Spleen (tissue), 11 donors: ENCODE data around the gene CD8A. TPM values are rescaled to one million over a fixed set of nuclear protein-coding genes. Genes with fewer than 3 reads are reported as not detected.

ENCODE experiments used
- DNase-seq: peaks from one replicate; pipeline ENCODE4 v3.0.0-alpha.2; 2020
- H3K27ac ChIP-seq, 8 donors: fragments of 200-600 bp; sonication (generic) in 7 of 8; 1 replicate in 4 of 8; 2 replicates in 4 of 8; pipeline versions ENCODE4 v1.5.0 to v1.8.0; 2016 to 2021; ENCODE audit warnings: inconsistent platforms in 4 of 8, mild to moderate bottlenecking in 4 of 8, moderate library complexity in 1 of 8
- H3K27me3 ChIP-seq, 7 donors: fragments of 200-600 bp; sonication (generic) in 6 of 7; replicated peaks in 1 of 7; 1 replicate in 4 of 7; 2 replicates in 3 of 7; pipeline versions ENCODE4 v1.5.0 to v1.8.0; 2016 to 2021; ENCODE audit warnings: inconsistent platforms in 3 of 7, mild to moderate bottlenecking in 1 of 7
- H3K36me3 ChIP-seq, 6 donors: fragments of 200-600 bp; sonication (generic) in 5 of 6; 1 replicate in 4 of 6; 2 replicates in 2 of 6; pipeline versions ENCODE4 v1.5.0 to v1.8.0; 2016 to 2021; ENCODE audit warnings: inconsistent platforms in 2 of 6
- H3K4me1 ChIP-seq, 6 donors: fragments of 200-600 bp; sonication (generic) in 5 of 6; 1 replicate in 3 of 6; 2 replicates in 3 of 6; pipeline versions ENCODE4 v1.5.0 to v1.8.0; 2016 to 2021; ENCODE audit warnings: inconsistent platforms in 3 of 6
- H3K4me3 ChIP-seq, 8 donors: fragments of 200-600 bp; sonication (generic) in 7 of 8; 1 replicate in 4 of 8; 2 replicates in 4 of 8; pipeline versions ENCODE4 v1.5.0 to v1.8.0; 2016 to 2021; ENCODE audit warnings: inconsistent platforms in 4 of 8, mild to moderate bottlenecking in 4 of 8, moderate library complexity in 2 of 8
- H3K9me3 ChIP-seq, 8 donors: fragments of 200-600 bp; sonication (generic) in 7 of 8; 1 replicate in 4 of 8; 2 replicates in 4 of 8; pipeline versions ENCODE4 v1.5.0 to v1.8.0; 2016 to 2021; ENCODE audit warnings: inconsistent platforms in 4 of 8
- CTCF ChIP-seq, 11 experiments: fragments of 200-600 bp in 7 of 11; fragments of 450-650 bp in 4 of 11; sonication (generic) in 4 of 11; IDR thresholded peaks in 8 of 11; conservative IDR thresholded peaks in 3 of 11; 1 replicate in 7 of 11; 2 replicates in 4 of 11; pipeline versions ENCODE4 v1.4.0 to v1.8.0; 2016 to 2021; ENCODE audit warnings: antibody characterized with exemption in 11 of 11, inconsistent platforms in 4 of 11, mild to moderate bottlenecking in 1 of 11
- POLR2A ChIP-seq, 3 donors: fragments of 450-650 bp; IDR thresholded peaks; one replicate each; pipeline ENCODE4 v1.5.1; 2017; ENCODE audit warnings: antibody characterized with exemption in 3 of 3, mild to moderate bottlenecking in 1 of 3
- POLR2AphosphoS5 ChIP-seq, 3 donors: sonication (generic); formaldehyde crosslinking; IDR thresholded peaks; one replicate each; pipeline ENCODE4 v1.5.1; 2017; ENCODE audit warnings: antibody characterized with exemption in 3 of 3
- WGBS, 5 donors: extraction: QIAGEN DNeasy Blood & Tissue Kit in 3 of 5; methylation state at CpG; one replicate each; pipeline versions ENCODE4 v1.1.5 to v1.1.7; 2013 to 2018; 5-methylcytosine and 5-hydroxymethylcytosine counted together
- intact Hi-C: fragments of 100-400 bp; cut with DNase I; formaldehyde crosslinking; loops from one replicate; pipeline ENCODE4 v1.15.0; 2023; ENCODE audit warnings: low total_unique reads
- polyA plus RNA-seq, 3 donors: library from polyadenylated mRNA; stranded (reverse); fragments of 200-250 nt; gene quantifications; one replicate each; pipeline ENCODE4 v1.2.1, GENCODE V29; 2013
- total RNA-seq, 7 donors: library from RNA; depleted of rRNA in 3 of 7; stranded (reverse); fragments of >200 nt in 3 of 7; fragmentation: NEBNext Ultra II Directional in 4 of 7; extraction: Animal tissue kit (Norgen Biotek cat#: 25700) in 4 of 7; gene quantifications; one replicate each; pipeline versions ENCODE4 v1.1.0 to v1.2.1, GENCODE V29; 2016 to 2021
- donor health status: healthy with polysubstance abuse.
- donor health status: DM: no; HTN: no; CAD: no; lungs with moderate emphysema.
- donor health status: DM: no; HTN: no; CAD: no.
- donor health status: Bipolar disorder and iron deficiency.
- donor health status: healthy.
- donor health status: DM: no; HTN: no; CAD: no.
- donor health status: DM: yes; HTN: yes; CAD: no.

The CD8A gene
- total and polyA plus RNA-seq, 10 donors: 14.2 to 182 (median 95.8) TPM

DNA sequence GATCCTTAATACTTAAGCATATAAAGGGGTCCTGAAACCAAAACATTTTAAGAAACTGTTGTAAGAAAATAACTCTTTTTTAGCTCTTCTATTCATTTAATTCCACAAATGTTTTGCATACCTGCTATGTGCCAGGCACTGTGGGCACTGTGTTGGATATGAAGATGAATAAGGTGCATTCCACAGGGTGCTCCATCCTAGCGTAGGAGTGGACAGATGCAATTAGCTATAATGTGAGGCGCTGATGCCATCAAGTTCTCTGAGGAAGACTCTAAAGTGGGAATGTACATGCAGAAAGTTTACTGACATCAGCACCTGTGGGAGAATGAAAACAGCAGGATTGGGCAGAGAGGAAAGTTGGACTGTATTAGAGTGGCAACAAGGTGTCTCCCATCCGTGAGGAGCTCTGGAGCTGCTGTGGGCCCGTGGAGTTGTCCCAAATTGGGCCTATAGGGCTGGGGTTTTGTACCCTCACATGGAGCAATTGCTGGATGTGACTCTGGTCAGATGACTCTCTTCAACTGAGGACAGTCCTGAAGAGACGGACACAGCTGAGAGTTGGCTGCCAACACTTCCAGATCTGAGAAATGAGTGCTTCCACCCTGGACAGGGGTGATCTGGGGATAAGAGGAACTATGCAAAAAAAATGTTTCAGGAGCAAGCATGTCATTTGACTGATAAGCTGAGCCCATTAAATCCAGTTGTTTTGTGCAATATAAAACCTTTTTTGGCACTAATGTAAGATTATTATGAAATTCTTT, 22.3 kb downstream of the CD8A start:
- no peak for DNase-seq
- H3K36me3 ChIP-seq: peaks cover 0 to 85% (median 57%) of the 10 kb centered on the region in 6 donors
- TF ChIP-seq POLR2AphosphoS5 (IDR thresholded peaks at IDR 0.05): no peak
- no peak for TF ChIP-seq CTCF (IDR thresholded peaks at IDR 0.05 in 8 of 11, conservative IDR thresholded peaks at IDR 0.05 in 3 of 11)
- no peak for TF ChIP-seq POLR2A (IDR thresholded peaks at IDR 0.05)
- H3K27me3 ChIP-seq: no peaks in the 10 kb centered on the region
- intact Hi-C loops: no loop called here
- peaks cover 0 to 24% (median 9%) of the 10 kb centered on the region in 6 donors for H3K4me1 ChIP-seq
- H3K27ac ChIP-seq: no peak overlapping the region
- H3K4me3 ChIP-seq: no peak overlapping the region
- H3K9me3 ChIP-seq: no peaks in the 10 kb centered on the region
- WGBS, 5 donors: 85 to 90% (median 88%) methylated on average over 5 of the region's 5 CpGs

DNA sequence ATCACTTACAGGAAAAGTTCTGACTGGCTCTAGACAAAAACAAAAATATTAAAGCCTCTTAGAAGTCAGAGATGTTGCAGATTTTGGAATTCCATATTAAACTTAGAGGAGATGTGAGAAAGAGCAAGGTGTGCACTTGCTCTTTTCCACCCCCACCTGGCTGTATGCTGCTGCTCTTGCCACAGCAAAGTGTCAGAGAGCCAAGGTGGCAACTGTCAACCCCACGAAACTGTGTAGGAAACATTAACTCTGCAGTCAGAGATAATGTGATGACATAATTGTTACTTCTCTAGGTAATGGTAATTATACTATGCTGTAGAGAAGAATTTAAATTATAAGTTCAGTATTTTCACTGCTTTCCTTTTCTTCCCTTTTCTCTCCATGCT, 25.4 kb downstream of the CD8A start:
- intact Hi-C loops: no loop called here
- Histone ChIP-seq H3K27ac (peak overlapping the region in 1 of 8 donors; percentile 26), H3K4me1 (peaks cover 0 to 29% (median 10%) of the 10 kb centered on the region in 6 donors), H3K36me3 (peaks cover 0 to 64% (median 31%) of the 10 kb centered on the region in 6 donors), H3K9me3 (no peaks in the 10 kb centered on the region), H3K27me3 (no peaks in the 10 kb centered on the region), H3K4me3 (no peak overlapping the region)
- 67 to 81% (median 68%) methylated on average over 1 of the region's 1 CpG for WGBS, 5 donors
- TF ChIP-seq POLR2A (IDR thresholded peaks at IDR 0.05) (no peak), CTCF (IDR thresholded peaks at IDR 0.05 in 8 of 11, conservative IDR thresholded peaks at IDR 0.05 in 3 of 11) (no peak), POLR2AphosphoS5 (IDR thresholded peaks at IDR 0.05) (no peak)
- DNase-seq: no peak

- Histone ChIP-seq H3K36me3 (peaks cover 0 to 64% (median 27%) of the 10 kb centered on the region in 6 donors), H3K9me3 (no peaks in the 10 kb centered on the region), H3K27ac (peak overlapping the region in 4 of 8 donors; percentile 5 to 26 (median 14)), H3K4me3 (no peak overlapping the region), H3K4me1 (peaks cover 0 to 30% (median 10%) of the 10 kb centered on the region in 6 donors), H3K27me3 (no peaks in the 10 kb centered on the region)
- intact Hi-C loops: no loop called here
- no peak for DNase-seq
- WGBS, 5 donors: 62 to 74% (median 71%) methylated on average over 4 of the region's 4 CpGs
- TF ChIP-seq POLR2AphosphoS5 (IDR thresholded peaks at IDR 0.05): no peak
- no peak for TF ChIP-seq POLR2A (IDR thresholded peaks at IDR 0.05)
- peak; percentile 55 to 81 (median 74) for TF ChIP-seq CTCF (IDR thresholded peaks at IDR 0.05 in 8 of 11, conservative IDR thresholded peaks at IDR 0.05 in 3 of 11)
These were observed 25.9 kb downstream of the CD8A start for GRCh38 chr2:86764661-86765309.

GRCh38 chr2:86760371-86760770, 30.3 kb downstream of the CD8A start:
- Histone ChIP-seq H3K27me3 (no peaks in the 10 kb centered on the region), H3K27ac (no peak overlapping the region), H3K4me1 (peaks cover 0 to 24% (median 7%) of the 10 kb centered on the region in 6 donors), H3K9me3 (no peaks in the 10 kb centered on the region), H3K4me3 (no peak overlapping the region), H3K36me3 (peaks cover 0 to 44% (median 7%) of the 10 kb centered on the region in 6 donors)
- WGBS, 5 donors: 88 to 94% (median 90%) methylated on average over 4 of the region's 4 CpGs
- DNase-seq: no peak
- no peak for TF ChIP-seq POLR2AphosphoS5 (IDR thresholded peaks at IDR 0.05)
- TF ChIP-seq POLR2A (IDR thresholded peaks at IDR 0.05): no peak
- TF ChIP-seq CTCF (IDR thresholded peaks at IDR 0.05 in 8 of 11, conservative IDR thresholded peaks at IDR 0.05 in 3 of 11): no peak
- intact Hi-C loops: no loop called here
